WERI-Rb-1 (cell line): ENCODE data around the gene SLC2A10.

Source experiments
- DNase-seq: peaks from one replicate; pipeline ENCODE4 v3.0.0-alpha.2; 2020
- H3K27ac ChIP-seq: fragments of 250-450 bp; sonication (Bioruptor Pico); 2 replicates; pipeline ENCODE4 v1.5.1; 2020; ENCODE audit warnings: mild to moderate bottlenecking, moderate library complexity
- H3K27me3 ChIP-seq: fragments of 250-450 bp; sonication (Bioruptor Pico); 2 replicates; pipeline ENCODE4 v1.5.1; 2021; ENCODE audit warnings: mild to moderate bottlenecking, low read depth, moderate library complexity; ENCODE audit not compliant: insufficient read depth, severe bottlenecking
- H3K36me3 ChIP-seq: fragments of 250-450 bp; sonication (Bioruptor Pico); 2 replicates; pipeline ENCODE4 v1.5.1; 2020; ENCODE audit warnings: mild to moderate bottlenecking, moderate library complexity
- H3K4me3 ChIP-seq: 2 replicates; pipeline ENCODE4 v1.5.1; 2011; ENCODE audit warnings: low read depth, mild to moderate bottlenecking, control low read depth, low read length
- H3K9me3 ChIP-seq: fragments of 250-450 bp; sonication (Bioruptor Pico); 2 replicates; pipeline ENCODE4 v1.5.1; 2021; ENCODE audit warnings: mild to moderate bottlenecking, moderate library complexity; ENCODE audit not compliant: severe bottlenecking
- CTCF ChIP-seq: IDR thresholded peaks from 2 replicates; pipeline ENCODE4 v1.5.1; 2011; ENCODE audit warnings: low read depth, mild to moderate bottlenecking, control low read depth, inconsistent platforms, low read length

Gene SLC2A10

GRCh38 chr20:46724343-46724959, 15.0 kb downstream of the SLC2A10 start:
- H3K27me3 ChIP-seq, result no peaks in the 10 kb centered on the region
- H3K4me3 ChIP-seq, result no peak overlapping the region
- no peaks in the 10 kb centered on the region for H3K36me3 ChIP-seq
- no peak for TF ChIP-seq CTCF
- DNase-seq, result no peak
- H3K9me3 ChIP-seq, result peaks cover 9% of the 10 kb centered on the region
- H3K27ac ChIP-seq, result no peak overlapping the region

- Histone ChIP-seq H3K27me3 (no peaks in the 10 kb centered on the region), H3K9me3 (peaks cover 8% of the 10 kb centered on the region), H3K27ac (no peak overlapping the region), H3K4me3 (no peak overlapping the region), H3K36me3 (no peaks in the 10 kb centered on the region)
- no peak for TF ChIP-seq CTCF
- DNase-seq, result no peak
These were observed 16.0 kb downstream of the SLC2A10 start for GRCh38 chr20:46725186-46726165.

GRCh38 chr20:46731770-46732169, 22.3 kb downstream of the SLC2A10 start:
- Histone ChIP-seq H3K9me3 (no peaks in the 10 kb centered on the region), H3K4me3 (no peak overlapping the region), H3K36me3 (no peaks in the 10 kb centered on the region), H3K27me3 (no peaks in the 10 kb centered on the region), H3K27ac (no peak overlapping the region)
- no peak for TF ChIP-seq CTCF
- no peak for DNase-seq

GRCh38 chr20:46735436-46735835, 26.0 kb downstream of the SLC2A10 start:
- Histone ChIP-seq H3K36me3 (no peaks in the 10 kb centered on the region), H3K4me3 (no peak overlapping the region), H3K9me3 (peaks cover 4% of the 10 kb centered on the region), H3K27me3 (no peaks in the 10 kb centered on the region), H3K27ac (no peak overlapping the region)
- no peak for TF ChIP-seq CTCF
- DNase-seq, result no peak

- no peak for DNase-seq
- Histone ChIP-seq H3K9me3 (peaks cover 4% of the 10 kb centered on the region), H3K27ac (no peak overlapping the region), H3K4me3 (no peak overlapping the region), H3K36me3 (no peaks in the 10 kb centered on the region), H3K27me3 (no peaks in the 10 kb centered on the region)
- TF ChIP-seq CTCF, result no peak
These were observed 30.2 kb downstream of the SLC2A10 start for GRCh38 chr20:46739431-46740213.
